Measurements from ENCODE around the gene PRDM16. TPM values are rescaled to one million over a fixed set of nuclear protein-coding genes. Genes with fewer than 3 reads are reported as not detected.

The PRDM16 gene
- total RNA-seq, 1 donor from 2014 or later, result 0.79 TPM

DNA sequence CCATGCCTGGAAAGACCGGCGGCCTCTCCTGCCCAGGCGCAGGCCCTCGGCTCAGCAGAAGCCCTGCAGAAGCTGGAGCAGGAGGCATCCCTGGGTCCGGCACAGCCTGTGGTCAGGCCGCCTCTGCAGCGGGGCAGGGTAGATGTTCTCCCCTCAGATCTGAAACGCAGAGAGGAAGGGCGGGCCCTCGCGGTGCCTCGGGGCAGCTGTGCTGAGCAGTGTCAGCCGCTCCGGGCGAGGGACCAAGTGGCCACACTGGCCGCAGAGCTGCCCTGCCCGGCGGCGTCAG is 210.1 kb downstream of the PRDM16 start:
- FAIRE-seq (no peak), DNase-seq (ENCODE audit: low read depth) (no peak)
- Histone ChIP-seq H3K36me3 (ENCODE audit: control insufficient read depth, insufficient read depth, low read length) (no peaks in the 10 kb centered on the region), H3K27me3 (ENCODE audit: control insufficient read depth, insufficient read depth, low read length) (no peaks in the 10 kb centered on the region), H3K4me3 (ENCODE audit: low read depth, low read length) (no peak overlapping the region)
- no peak for TF ChIP-seq CTCF (IDR thresholded peaks at IDR 0.05; ENCODE audit: insufficient read depth, low read length, severe bottlenecking)

- Histone ChIP-seq H3K27me3 (ENCODE audit: control insufficient read depth, insufficient read depth, low read length) (no peaks in the 10 kb centered on the region), H3K4me3 (ENCODE audit: low read depth, low read length) (no peak overlapping the region), H3K36me3 (ENCODE audit: control insufficient read depth, insufficient read depth, low read length) (no peaks in the 10 kb centered on the region)
- DNase-seq (ENCODE audit: low read depth) (no peak), FAIRE-seq (no peak)
- TF ChIP-seq CTCF (IDR thresholded peaks at IDR 0.05; ENCODE audit: insufficient read depth, low read length, severe bottlenecking), result no peak
Observed at GRCh38 chr1:3281735-3282134, 212.7 kb downstream of the PRDM16 start.

GRCh38 chr1:3282186-3282585 is 213.2 kb downstream of the PRDM16 start:
- no peak for DNase-seq (ENCODE audit: low read depth)
- FAIRE-seq, result no peak
- Histone ChIP-seq H3K27me3 (ENCODE audit: control insufficient read depth, insufficient read depth, low read length) (no peaks in the 10 kb centered on the region), H3K4me3 (ENCODE audit: low read depth, low read length) (no peak overlapping the region), H3K36me3 (ENCODE audit: control insufficient read depth, insufficient read depth, low read length) (no peaks in the 10 kb centered on the region)
- no peak for TF ChIP-seq CTCF (IDR thresholded peaks at IDR 0.05; ENCODE audit: insufficient read depth, low read length, severe bottlenecking)

GRCh38 chr1:3282656-3283430 is 213.8 kb downstream of the PRDM16 start:
- FAIRE-seq (no peak), DNase-seq (ENCODE audit: low read depth) (no peak)
- Histone ChIP-seq H3K27me3 (ENCODE audit: control insufficient read depth, insufficient read depth, low read length) (no peaks in the 10 kb centered on the region), H3K4me3 (ENCODE audit: low read depth, low read length) (no peak overlapping the region), H3K36me3 (ENCODE audit: control insufficient read depth, insufficient read depth, low read length) (no peaks in the 10 kb centered on the region)
- TF ChIP-seq CTCF (IDR thresholded peaks at IDR 0.05; ENCODE audit: insufficient read depth, low read length, severe bottlenecking), result no peak

- Histone ChIP-seq H3K4me3 (ENCODE audit: low read depth, low read length) (no peak overlapping the region), H3K36me3 (ENCODE audit: control insufficient read depth, insufficient read depth, low read length) (no peaks in the 10 kb centered on the region), H3K27me3 (ENCODE audit: control insufficient read depth, insufficient read depth, low read length) (no peaks in the 10 kb centered on the region)
- no peak for DNase-seq (ENCODE audit: low read depth)
- TF ChIP-seq CTCF (IDR thresholded peaks at IDR 0.05; ENCODE audit: insufficient read depth, low read length, severe bottlenecking), result peak; percentile 55
- no peak for FAIRE-seq
Observed at GRCh38 chr1:3283849-3284248, 214.8 kb downstream of the PRDM16 start.

DNA sequence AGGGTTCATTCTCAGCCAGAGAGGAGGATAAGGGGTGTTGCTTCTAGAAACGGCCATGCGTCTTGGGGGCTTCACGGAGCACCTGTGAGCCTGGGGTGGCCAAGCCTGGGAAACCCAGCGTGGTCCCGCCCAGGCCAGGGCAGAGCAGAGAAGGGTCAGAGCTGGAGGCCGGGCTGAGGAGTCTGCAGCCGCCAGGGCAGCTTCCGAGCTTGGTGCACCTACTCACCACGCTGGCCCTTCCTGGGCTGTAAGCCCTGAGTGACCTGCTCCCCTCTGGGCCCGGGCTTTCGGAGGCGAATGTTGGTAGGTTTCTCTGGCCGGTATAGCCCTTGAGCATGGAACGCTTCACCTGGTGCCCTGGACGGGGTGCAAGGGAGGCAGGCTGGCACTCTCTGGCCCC is 215.7 kb downstream of the PRDM16 start:
- no peak for TF ChIP-seq CTCF (IDR thresholded peaks at IDR 0.05; ENCODE audit: insufficient read depth, low read length, severe bottlenecking)
- Histone ChIP-seq H3K4me3 (ENCODE audit: low read depth, low read length) (no peak overlapping the region), H3K27me3 (ENCODE audit: control insufficient read depth, insufficient read depth, low read length) (no peaks in the 10 kb centered on the region), H3K36me3 (ENCODE audit: control insufficient read depth, insufficient read depth, low read length) (no peaks in the 10 kb centered on the region)
- DNase-seq (ENCODE audit: low read depth) (no peak), FAIRE-seq (no peak)

Measured in bronchial epithelial cell (primary cell).